GM20431 (cell line): Measurements from ENCODE around the gene DNMT3A.
"Not testable (repeated sequence)": the region's sequence is repeated elsewhere in the genome, so short reads cannot be mapped to it uniquely, and the experiment has no call there.

ENCODE experiments used
- in situ Hi-C: fragments of 300-500 bp; cut with MseI, MboI; formaldehyde crosslinking; loops from one replicate; pipeline ENCODE4 v1.15.0; 2020; ENCODE audit warnings: low sequenced_read_pairs; ENCODE audit not compliant: unreplicated experiment

Gene DNMT3A

DNA sequence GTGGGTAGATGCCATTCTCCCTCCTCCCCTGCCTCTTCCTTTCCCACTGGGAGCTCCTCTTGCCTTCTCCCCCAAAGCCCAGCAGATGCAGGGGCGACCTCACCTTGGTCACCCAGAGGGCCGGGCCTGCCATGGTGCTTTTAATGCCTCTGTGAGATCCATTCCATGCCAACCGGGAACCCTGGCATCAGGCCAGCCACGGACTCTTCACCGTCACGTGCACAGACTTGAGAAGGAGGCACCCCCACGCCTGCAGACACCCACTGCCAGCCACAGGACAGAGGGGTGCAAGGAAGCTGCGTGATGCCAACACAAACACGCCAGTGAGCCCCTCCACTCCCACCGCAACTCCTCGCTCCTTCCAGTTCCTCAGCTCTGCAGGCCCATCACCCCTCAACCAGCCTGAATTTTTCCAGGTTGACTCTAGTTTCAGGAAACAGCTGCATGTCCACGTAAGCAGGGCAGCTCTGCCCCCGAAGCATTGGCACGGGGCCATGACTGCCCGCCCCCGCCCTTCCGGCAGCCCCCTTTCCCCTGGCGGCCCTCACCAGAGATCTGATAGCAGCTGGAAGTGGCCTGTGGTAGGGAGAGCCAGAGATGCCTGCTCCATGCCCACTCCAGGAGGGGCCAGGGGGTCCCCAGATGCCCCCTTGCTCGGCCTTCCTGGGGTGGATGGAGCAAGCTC is 50.8 kb downstream of the DNMT3A start:
- in situ Hi-C loops = no loop called here

DNA sequence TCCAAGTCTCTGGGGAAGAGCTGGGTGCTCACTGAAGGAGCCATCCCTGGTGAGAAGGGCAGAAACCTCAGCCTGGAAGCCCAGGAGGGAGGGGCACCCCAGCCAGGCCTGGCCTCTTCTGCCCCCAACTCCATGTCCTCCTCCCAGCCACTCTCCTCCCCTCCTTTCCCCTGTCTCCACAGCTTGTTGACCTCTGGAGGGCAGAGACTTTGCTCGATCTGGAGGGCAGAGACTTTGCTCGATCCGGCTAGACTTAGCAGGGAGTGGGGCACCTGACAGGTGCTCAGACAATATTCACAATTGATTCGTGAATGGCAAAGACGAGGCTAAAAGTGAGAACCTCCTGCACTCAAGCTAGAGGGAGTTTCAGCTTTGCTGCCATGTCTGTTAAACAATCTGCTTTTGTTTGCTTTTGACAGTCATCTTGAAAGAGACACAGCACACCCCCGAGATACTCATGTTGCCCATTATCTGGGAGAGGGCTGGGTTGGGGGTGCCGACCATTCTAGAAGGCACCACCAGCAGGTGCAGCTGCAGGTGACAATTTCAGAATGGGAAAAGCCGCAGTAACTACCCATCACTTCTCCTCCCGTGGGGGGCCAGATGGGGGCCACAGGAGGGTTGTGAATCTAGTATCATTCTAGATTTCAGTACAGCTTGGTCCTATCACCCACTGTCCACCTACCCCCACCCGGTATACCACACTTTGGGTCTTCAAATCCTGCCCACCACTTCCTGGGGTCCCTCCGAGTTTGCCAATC is 54.8 kb downstream of the DNMT3A start:
- in situ Hi-C loops = no loop called here

DNA sequence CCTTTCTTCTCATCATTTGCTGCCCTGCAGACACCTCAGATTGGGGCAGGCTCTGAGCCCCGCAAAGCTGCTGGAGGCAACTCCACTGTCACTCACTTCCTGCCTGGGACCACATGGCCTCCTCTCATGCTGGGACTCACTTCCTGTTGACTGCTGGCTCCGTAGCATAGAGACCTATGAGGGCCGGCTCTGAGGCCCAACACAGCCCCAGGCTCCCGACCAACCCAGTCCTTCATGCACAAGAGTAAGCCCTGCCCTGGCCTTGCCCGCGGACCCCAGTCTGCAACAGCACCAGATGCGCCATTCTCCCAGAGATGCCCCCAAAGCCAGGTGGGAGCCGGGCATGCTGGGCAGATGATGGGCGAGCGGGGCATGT is 55.7 kb downstream of the DNMT3A start:
- in situ Hi-C loops = no loop called here

DNA sequence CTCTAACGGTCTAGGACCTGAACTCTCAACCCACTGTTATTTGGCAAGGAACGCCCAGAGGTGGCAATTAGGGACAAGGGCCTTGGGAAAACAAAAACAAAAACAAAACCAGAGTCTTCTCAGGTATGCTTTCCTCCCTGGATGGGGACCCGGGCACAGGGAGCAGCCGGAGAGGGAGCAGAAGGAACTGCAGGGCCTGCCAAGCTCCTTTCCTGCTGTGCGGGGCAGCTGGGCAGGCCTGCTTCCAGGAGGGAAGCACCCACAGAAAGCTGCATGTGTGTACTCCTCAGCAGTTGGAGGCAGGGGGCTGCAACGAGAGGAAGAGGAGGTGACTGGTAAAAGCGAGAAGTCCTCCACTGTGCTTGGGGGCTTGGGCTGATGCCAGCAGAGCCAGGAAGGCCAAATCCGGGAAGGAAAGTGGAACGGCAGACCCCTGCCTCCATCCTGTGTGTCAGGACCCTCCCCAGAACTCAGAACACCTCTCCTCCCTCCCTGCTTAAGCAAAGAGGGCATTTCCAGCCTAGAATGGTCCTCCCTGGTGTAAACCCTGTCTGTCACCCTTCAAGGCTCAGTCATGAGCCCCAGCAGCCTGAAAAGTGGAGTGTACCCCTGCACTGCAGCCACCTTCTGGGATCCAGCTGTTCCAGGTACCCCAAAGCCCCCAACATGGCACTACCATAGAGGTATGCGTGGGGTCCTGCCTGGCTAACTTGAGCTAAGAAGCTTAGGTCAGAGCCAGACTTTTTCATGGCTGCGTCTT is 56.3 kb downstream of the DNMT3A start:
- in situ Hi-C loops = no loop called here

DNA sequence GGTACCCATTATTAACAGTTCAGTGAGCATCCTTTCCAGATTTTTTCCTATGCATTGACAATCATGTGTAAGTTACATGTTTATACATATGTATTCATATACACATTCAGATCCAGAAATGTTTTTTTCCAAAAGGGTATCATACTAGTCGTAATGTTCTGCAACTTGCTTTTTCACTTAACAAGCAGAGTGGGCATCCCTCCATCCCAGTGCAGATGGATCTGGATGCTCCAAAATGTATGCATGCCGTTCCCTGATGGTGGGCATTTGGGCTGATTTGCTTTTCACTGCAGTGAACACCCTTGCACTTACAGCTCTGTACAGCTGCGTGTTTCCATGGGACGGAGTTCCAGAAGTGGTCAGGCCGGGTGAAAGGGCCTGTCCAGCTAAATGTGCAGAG is 57.0 kb downstream of the DNMT3A start:
- in situ Hi-C loops = no loop called here

DNA sequence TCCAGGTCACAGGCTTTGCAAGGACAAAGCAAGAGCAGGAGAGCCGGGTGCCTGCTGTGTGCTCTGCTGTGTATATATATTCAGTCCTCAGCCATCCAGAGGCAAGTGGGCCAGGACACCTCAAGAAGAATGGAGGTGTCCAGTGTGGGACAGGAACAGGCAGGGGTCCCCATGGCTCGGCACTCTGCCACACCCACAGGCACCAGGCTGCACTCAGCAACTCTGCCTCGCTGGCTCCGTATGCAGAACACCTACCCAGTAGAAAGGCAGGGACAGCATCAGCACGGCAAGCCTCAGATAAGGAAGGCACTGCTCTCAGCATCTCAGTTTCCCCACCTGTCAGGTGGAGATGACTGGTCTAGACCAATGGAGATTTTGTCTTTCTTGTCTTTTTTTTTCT is 57.8 kb downstream of the DNMT3A start:
- in situ Hi-C loops = no loop called here

DNA sequence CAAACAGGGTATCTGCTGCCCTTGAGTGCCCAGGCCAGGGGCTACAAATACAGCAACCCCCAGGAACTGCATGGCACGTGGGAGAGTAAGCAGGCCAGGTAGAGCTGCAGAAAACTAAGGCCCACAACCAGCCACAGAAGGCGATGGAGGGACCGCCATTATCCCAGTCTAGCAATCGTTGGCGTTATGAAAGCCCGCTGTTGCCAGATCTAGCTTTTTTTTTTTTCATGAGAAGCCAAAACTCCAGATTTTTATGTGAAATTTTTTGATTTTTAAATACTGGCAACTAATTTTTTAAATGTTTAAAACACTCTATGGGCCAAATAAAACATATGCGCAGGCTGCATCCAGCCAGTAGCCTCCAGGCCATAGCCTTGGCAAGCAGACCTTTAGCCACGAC is 59.8 kb downstream of the DNMT3A start:
- in situ Hi-C loops = no loop called here

DNA sequence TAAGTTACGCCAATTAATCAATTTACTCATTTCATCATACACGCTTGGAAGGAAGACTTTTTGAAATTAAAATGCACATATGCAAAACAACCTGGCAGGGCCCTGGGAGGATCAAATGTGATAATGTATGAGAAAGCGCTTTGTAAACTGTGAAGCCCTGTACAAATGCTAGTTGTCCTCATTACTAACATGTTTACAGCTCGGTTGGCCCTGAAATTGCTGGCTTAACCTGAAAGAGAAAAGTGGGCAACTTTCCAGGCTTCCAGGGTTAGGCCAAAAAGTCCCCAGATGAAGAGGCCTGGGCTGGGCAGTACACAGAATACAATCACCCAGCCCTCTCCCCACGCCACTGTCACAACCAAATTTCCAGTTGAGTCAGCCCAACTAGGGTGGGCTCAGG is 60.2 kb downstream of the DNMT3A start:
- in situ Hi-C loops = no loop called here

DNA sequence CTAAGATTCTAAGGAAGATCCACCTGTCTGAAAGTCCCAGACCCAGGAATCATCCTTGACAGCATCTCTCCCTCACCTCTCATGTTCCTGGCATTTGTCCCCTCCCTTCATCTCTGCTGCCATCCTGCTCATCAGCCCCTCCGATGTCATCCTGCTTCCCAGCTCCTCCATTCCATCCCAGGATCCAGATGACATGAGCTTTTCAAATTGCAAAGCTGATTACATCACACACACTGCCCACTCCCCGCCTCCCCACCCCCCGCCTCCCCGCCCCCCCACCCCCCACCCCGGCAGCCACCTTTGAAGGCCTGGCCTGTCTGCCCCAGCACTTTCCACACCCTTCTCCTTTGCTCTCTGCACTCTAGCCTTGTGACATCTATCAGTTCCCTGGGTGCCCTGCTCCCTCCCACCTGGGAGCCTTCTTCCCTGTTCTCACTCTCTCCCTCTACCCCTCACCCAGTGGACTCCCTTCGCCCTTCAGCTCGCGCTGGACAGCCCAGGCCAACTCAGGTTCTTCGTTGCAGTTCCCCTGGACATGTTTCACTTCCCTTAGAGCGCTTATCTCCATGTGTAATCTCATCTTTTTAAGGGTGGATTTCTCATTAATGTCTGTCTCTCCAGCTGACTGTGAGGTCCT is 61.6 kb downstream of the DNMT3A start:
- in situ Hi-C loops = no loop called here

DNA sequence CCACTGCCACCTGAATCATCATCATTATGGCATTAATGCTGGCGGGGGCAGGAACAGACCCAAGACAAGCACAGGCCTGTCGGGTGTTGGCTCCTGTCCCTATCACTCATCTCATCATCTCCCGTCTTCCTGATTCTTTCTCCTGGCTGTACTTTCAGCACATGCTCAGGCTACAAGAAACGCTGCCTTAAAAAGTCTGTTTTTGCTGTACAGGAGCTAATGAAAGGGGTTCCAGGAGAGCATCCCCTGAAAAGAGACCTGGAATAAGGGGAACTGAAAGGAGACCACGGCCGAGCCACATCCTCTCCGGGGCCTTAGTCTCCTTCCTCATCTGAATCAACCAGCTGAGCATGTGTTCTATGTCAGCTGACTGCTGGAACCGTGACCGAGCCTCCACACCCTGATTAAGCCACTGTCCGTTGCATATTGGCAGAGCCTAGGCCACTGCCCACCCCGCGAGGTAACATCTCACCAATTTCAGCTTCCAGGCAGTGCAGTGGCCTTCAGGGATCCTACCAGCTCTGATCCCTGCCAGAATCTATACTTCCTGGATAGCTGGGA is 62.6 kb downstream of the DNMT3A start:
- in situ Hi-C loops = no loop called here

DNA sequence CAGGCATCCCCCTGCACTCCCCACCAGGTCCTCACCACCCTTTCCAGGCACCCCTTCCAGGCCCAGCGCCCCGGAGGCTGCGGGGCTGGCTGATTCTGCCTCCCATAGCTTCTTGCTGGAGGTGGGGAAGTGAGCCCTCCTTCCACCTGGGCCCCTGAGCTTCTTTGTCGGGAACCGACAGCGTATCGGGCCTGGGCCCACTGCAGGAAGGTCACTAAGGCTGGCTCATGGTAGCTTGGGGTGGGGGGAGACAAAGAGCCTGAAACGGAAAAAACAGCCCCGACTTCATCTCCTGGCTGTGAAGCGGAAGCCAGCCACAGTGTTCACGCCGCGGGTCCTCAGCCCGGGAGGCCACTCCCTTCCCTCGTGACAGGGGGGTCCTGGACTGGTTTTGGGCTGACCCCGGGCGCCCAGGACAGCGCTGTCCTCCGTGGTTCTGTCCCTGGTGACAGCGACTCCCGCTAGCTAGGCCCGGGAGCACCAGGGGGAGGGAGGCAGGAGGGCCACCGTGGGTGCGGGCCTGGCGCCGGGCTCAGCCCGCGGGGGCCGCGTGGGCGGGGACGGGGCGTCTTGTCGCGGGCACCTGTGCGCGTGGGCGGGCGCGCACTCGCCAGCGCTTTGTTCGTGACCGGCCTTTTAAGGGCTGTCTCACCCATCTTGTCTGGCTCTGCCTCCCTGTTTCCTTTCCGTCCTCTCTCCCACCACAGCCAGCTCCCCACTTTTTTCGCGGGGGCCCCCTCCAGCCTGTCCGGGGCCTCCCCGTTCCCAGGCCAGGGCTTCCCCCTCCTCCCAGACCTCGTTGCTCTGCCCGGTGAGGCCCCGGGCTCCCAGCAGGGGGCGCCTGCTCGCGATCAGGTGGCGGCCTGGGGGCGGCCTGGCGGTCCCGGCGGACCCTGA is 64.9 kb downstream of the DNMT3A start:
- in situ Hi-C loops = no loop called here

DNA sequence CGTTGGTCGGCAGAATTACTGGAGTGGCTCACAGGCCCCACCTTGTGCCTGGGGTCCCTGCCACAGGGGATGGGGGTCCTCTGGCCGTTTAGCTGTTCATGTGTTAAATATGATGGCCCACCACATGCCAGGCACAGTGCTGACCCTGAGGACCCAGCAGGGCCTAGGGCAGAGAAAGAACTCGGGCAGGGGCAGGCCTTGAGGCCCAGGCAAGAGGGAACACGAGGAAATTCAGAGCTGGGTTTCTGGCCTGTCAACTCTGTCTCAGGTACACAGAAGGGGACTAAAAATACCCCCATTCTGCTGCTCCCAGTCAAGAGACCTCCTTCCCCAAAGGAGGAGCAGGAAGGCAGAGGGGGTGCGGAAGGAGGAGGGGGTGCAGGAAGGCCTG is 66.2 kb downstream of the DNMT3A start:
- in situ Hi-C loops = no loop called here

DNA sequence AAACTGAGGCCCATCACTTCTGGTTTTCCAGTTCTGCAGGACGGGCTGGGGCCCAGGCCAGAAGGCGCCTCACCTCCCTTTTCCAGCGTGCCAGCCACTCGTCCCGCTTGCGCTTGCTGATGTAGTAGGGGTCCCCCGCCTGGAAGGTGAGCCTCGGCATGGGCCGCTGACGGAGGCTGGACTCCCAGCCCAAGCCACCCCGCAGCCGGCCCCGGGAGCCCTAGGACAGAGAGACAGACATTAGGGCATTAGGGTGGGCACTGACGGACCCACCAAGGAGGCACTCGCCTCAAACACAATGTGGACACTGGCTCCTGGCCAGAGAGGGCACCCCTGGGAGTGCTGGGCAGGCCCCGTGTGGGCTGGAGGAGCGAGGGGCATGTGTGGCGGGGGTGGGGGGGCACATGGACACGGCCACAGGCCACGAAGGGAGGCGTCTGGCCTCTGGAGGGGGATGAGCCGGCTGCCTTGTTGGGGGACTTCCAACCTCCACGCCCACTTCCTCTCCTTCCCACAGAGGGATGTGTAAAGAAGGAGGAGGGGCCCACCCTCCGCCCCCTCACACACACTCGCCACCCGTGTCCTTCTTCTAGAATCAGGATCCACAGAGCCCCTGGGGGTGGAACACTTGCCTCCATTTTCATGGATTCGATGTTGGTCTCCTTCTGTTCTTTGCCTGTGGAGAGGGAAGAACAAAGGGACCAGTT is 66.7 kb downstream of the DNMT3A start:
- in situ Hi-C loops = no loop called here

DNA sequence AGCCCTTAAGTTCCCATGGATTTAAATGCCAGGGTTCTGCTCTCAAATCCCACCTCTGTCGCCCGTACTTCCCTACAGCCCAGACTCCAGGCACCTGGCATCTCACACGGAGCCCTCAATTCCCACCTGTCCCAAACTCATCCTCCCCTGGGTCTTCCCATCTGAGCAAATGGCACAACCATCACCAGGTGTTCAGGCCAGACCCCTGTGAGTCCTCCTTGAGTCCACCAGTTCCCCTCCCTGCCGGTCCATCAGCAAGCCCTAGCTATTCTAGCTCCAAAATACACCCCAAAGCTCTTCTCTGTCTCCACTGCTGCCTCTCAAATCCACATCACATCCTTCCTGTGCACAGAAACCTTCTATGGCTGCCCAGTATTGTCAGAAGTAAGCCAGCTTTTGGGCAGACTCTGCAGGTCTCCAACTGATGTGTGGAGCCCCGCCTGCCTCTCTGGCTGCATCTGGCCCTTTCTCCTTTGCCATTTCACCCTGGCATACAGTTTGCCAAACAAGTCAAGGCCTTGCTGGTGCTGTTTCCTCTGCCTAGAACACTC is 67.7 kb downstream of the DNMT3A start:
- in situ Hi-C loops = no loop called here

DNA sequence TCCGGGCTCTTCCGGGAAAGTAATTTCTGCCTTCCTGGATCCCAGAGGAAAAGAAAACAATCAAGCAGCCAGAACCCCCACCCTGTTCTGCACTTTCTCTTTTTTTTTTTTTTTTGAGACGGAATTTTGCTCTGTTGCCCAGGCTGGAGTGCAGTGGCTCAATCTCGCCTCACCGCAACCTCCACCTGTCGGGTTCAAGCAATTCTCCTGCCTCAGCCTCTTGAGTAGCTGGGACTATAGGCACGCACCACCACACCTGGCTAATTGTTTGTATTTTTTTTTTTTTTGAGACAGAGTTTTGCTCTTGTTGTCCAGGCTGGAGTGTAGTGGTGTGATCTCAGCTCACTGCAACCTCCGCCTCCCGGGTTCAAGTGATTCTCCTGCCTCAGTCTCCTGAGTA is 69.0 kb downstream of the DNMT3A start:
- in situ Hi-C loops = not testable (repeated sequence)

DNA sequence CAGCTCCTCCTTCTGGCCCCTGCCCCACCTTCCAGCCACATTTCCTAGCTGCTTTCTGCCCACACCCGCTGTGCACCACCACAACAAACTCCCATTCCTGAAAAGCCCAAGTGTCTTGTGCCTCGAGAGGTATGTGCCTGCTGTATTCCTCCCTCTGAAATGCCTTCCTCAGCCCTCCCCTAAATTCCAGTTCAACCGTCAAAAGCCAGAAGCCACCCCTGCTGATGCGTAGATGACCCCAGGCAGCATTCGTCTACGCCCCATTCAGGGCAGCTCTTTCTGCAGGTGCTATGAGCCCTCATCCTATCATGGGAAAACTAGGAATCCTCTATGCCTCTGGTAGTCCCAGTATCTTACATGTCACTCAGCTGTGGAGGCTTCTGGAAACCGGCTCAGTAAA is 71.7 kb downstream of the DNMT3A start:
- in situ Hi-C loops = no loop called here

DNA sequence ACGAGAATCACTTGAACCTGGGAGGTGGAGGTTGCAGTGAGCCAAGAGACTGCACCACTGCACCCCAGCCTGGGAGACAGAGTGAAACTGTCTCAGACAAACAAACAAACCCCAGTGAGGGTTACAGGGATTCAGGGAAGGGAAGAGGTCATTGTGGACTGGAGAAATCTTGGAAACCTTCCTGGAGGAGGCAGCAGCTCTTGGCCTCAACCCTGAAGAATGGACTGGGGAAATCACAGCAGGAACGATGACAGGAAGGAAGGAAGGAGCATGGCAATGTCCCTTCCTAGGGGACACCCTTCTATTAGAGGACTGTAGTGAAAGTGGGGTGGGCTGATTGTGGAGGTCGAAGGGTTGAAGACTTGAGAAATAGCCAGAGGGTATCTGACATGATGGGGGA is 72.5 kb downstream of the DNMT3A start:
- in situ Hi-C loops = no loop called here

DNA sequence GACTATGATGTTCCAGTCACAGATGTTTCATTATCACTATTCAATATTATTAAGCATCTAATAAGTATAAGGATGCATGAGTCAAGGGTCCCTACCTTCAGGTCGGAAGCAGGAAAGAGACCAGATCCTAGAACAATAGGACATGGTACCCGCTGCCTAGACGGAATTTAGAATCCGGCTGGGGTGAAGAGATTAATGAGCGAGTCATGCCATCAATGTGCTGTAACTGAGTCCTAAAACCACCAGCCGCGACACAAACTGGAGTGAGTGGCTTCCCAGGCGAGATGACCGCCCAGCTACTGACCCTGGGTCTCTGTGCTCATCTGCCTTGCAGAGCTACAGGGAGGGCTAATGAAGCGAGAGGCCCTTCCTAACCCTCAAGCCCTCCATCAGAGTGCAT is 73.6 kb downstream of the DNMT3A start:
- in situ Hi-C loops = no loop called here

DNA sequence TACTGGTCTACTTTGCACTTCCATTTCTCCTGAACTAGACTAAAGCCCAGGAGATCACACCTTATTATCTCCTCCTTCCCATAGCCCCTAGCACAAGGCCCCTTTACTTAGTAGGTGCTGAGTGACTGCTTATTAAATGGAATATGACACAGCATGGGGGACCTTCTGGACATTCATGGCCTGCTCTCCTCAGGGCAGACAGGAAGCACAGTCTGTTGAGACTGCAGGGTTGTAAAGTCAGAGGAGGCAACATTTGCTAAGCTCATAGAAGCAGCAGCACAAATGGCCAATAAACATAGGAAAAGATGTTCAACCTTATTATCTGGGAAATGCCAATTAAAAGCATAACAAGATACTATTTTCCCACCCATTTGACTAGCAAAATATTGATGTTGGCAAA is 75.3 kb downstream of the DNMT3A start:
- in situ Hi-C loops = no loop called here
